Measurements from ENCODE around the gene WNT7B. TPM values are rescaled to one million over a fixed set of nuclear protein-coding genes. Genes with fewer than 3 reads are reported as not detected.

WNT7B gene
- total RNA-seq, 4 donors from 2014 or later: not detected

DNA sequence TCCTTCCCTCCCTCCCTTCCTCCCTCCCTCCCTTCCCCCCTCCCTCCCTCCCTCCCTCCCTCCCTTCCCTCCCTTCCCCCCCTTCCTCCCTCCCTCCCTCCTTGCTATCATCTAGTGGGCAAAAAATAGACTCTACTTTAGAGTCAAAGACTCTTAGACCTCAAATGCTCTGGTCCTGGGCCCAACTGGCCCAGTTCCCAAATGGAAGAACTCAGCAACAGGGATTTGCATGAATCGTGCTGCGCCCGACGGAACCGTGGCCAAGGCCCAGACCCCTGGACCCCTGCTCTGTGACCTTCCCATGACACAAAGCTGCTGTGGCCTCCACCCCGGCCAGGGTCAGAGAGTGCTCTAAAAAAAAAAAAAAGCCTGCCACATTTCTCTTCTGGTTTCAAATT lies 97.4 kb downstream of the WNT7B start:
- H3K27ac ChIP-seq: no peak overlapping the region
- H3K27me3 ChIP-seq: peaks cover 0 to 64% of the 10 kb centered on the region in 2 donors
- no peak for DNase-seq (ENCODE audit: low spot score in 2 of 2)
- TF ChIP-seq EP300 (IDR thresholded peaks at IDR 0.05) (no peak), POLR2A (IDR thresholded peaks at IDR 0.05) (no peak)
- TF ChIP-seq, protein P1, sequence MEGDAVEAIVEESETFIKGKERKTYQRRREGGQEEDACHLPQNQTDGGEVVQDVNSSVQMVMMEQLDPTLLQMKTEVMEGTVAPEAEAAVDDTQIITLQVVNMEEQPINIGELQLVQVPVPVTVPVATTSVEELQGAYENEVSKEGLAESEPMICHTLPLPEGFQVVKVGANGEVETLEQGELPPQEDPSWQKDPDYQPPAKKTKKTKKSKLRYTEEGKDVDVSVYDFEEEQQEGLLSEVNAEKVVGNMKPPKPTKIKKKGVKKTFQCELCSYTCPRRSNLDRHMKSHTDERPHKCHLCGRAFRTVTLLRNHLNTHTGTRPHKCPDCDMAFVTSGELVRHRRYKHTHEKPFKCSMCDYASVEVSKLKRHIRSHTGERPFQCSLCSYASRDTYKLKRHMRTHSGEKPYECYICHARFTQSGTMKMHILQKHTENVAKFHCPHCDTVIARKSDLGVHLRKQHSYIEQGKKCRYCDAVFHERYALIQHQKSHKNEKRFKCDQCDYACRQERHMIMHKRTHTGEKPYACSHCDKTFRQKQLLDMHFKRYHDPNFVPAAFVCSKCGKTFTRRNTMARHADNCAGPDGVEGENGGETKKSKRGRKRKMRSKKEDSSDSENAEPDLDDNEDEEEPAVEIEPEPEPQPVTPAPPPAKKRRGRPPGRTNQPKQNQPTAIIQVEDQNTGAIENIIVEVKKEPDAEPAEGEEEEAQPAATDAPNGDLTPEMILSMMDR (IDR thresholded peaks at IDR 0.05): no peak
- WGBS, 2 donors: 11 to 17% methylated on average over 6 of the region's 6 CpGs
- H3K36me3 ChIP-seq: no peaks in the 10 kb centered on the region
- no peaks in the 10 kb centered on the region for H3K9me3 ChIP-seq
- H3K4me3 ChIP-seq: no peak overlapping the region
- peaks cover 0 to 21% (median 10%) of the 10 kb centered on the region in 4 donors for H3K4me1 ChIP-seq

- peaks cover 0 to 64% of the 10 kb centered on the region in 2 donors for H3K27me3 ChIP-seq
- no peak for DNase-seq (ENCODE audit: low spot score in 2 of 2)
- peaks cover 0 to 21% (median 10%) of the 10 kb centered on the region in 4 donors for H3K4me1 ChIP-seq
- TF ChIP-seq, protein P1 (IDR thresholded peaks at IDR 0.05): no peak
- TF ChIP-seq EP300 (IDR thresholded peaks at IDR 0.05) (no peak), POLR2A (IDR thresholded peaks at IDR 0.05) (no peak)
- H3K4me3 ChIP-seq: no peak overlapping the region
- no peak overlapping the region for H3K27ac ChIP-seq
- H3K36me3 ChIP-seq: no peaks in the 10 kb centered on the region
- 37 to 52% methylated on average over 11 to 15 of the region's 16 CpGs for WGBS, 2 donors
- no peaks in the 10 kb centered on the region for H3K9me3 ChIP-seq
Observed at GRCh38 chr22:45878901-45879551, 97.9 kb downstream of the WNT7B start.

- DNase-seq (ENCODE audit: low spot score in 2 of 2): peak in 1 of 2 donors; percentile 7
- Histone ChIP-seq H3K27me3 (peaks cover 0 to 56% of the 10 kb centered on the region in 2 donors), H3K4me3 (no peak overlapping the region), H3K27ac (no peak overlapping the region), H3K9me3 (peaks cover 0 to 5% (median 0%) of the 10 kb centered on the region in 4 donors), H3K4me1 (peaks cover 0 to 21% (median 10%) of the 10 kb centered on the region in 4 donors), H3K36me3 (no peaks in the 10 kb centered on the region)
- TF ChIP-seq POLR2A (IDR thresholded peaks at IDR 0.05): no peak
- no peak for TF ChIP-seq EP300 (IDR thresholded peaks at IDR 0.05)
- TF ChIP-seq, protein P1 (IDR thresholded peaks at IDR 0.05): no peak
- WGBS, 2 donors: 45 to 46% methylated on average over 23 to 24 of the region's 25 CpGs
Observed at GRCh38 chr22:45878051-45878781, 98.7 kb downstream of the WNT7B start.

DNA sequence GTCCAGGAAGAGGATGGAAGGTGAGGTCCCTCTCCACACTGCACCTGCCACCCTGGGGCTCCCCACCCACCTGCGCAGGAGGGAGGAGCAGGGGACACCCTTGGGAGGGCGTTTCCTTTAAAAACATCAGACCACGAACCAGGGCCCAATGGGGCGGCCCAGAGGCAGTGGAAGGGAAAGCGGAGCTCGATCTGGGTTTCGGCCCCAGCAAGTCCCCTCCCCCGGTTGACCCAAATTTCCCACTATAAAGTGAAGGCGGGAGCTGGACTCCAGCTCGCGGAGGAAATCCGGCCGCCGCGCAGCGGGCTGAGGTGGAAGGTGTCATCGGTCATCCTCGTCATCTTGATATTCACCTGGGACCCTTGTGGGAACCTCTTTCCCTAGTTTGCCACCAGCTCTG lies 99.3 kb downstream of the WNT7B start:
- TF ChIP-seq POLR2A (IDR thresholded peaks at IDR 0.05) (no peak), EP300 (IDR thresholded peaks at IDR 0.05) (no peak)
- TF ChIP-seq, protein P1 (IDR thresholded peaks at IDR 0.05): no peak
- Histone ChIP-seq H3K36me3 (no peaks in the 10 kb centered on the region), H3K4me3 (no peak overlapping the region), H3K9me3 (peaks cover 0 to 11% (median 0%) of the 10 kb centered on the region in 4 donors), H3K4me1 (peaks cover 0 to 21% (median 10%) of the 10 kb centered on the region in 4 donors), H3K27ac (no peak overlapping the region), H3K27me3 (peaks cover 0 to 50% of the 10 kb centered on the region in 2 donors)
- 67 to 71% methylated on average over 18 of the region's 18 CpGs for WGBS, 2 donors
- DNase-seq (ENCODE audit: low spot score in 2 of 2): peak in 1 of 2 donors; percentile 9

- 85 to 91% methylated on average over 3 of the region's 3 CpGs for WGBS, 2 donors
- H3K27ac ChIP-seq: no peak overlapping the region
- TF ChIP-seq EP300 (IDR thresholded peaks at IDR 0.05): no peak
- TF ChIP-seq, protein P1 (IDR thresholded peaks at IDR 0.05): no peak
- no peak for TF ChIP-seq POLR2A (IDR thresholded peaks at IDR 0.05)
- DNase-seq (ENCODE audit: low spot score in 2 of 2): peak in 1 of 2 donors; percentile 0
- H3K4me3 ChIP-seq: no peak overlapping the region
- H3K27me3 ChIP-seq: peaks cover 0 to 43% of the 10 kb centered on the region in 2 donors
- no peaks in the 10 kb centered on the region for H3K36me3 ChIP-seq
- peaks cover 0 to 21% (median 10%) of the 10 kb centered on the region in 4 donors for H3K4me1 ChIP-seq
- peaks cover 0 to 15% (median 2%) of the 10 kb centered on the region in 4 donors for H3K9me3 ChIP-seq
Observed at GRCh38 chr22:45877036-45877380, 100.0 kb downstream of the WNT7B start.
